HG03097 (cell line): ENCODE results near the gene MYH7.
"Not testable (repeated sequence)": the region's sequence is repeated elsewhere in the genome, so short reads cannot be mapped to it uniquely, and the experiment has no call there.

ENCODE experiments used
- ATAC-seq: cut with Tn5 transposase; IDR thresholded peaks from one replicate; pipeline ENCODE4 v1.9.1; 2021; ENCODE audit not compliant: unreplicated experiment, low FRiP score

MYH7 gene

GRCh38 chr14:23435543-23436326 is at the start of gene MYH7:
TSS of gene MYH7 (minus strand) at chr14:23435660. CDS start at chr14:23433732, 1,928 bp downstream.
- ATAC-seq, result no peak

GRCh38 chr14:23483236-23483854 is 47.9 kb upstream of the MYH7 start:
- no peak for ATAC-seq

GRCh38 chr14:23482823-23483148 is 47.3 kb upstream of the MYH7 start:
- ATAC-seq, result no peak

- no peak for ATAC-seq
Measured at GRCh38 chr14:23481979-23482822, 46.7 kb upstream of the MYH7 start.

GRCh38 chr14:23481362-23481970 is 46.0 kb upstream of the MYH7 start:
- no peak for ATAC-seq

- ATAC-seq, result no peak
Measured at GRCh38 chr14:23478109-23478759, 42.8 kb upstream of the MYH7 start.

GRCh38 chr14:23470947-23471346 is 35.5 kb upstream of the MYH7 start:
- no peak for ATAC-seq

- ATAC-seq, result peak; percentile 3
Measured at GRCh38 chr14:23469906-23470403, 34.5 kb upstream of the MYH7 start.

- ATAC-seq, result peak; percentile 97
Measured at GRCh38 chr14:23469127-23469905, 33.9 kb upstream of the MYH7 start, which contains the start of gene NGDN. TSS of gene NGDN (plus strand) at chr14:23469703. CDS start at chr14:23469716, 13 bp downstream.

GRCh38 chr14:23468704-23469126 is 33.3 kb upstream of the MYH7 start:
- ATAC-seq, result no peak

- ATAC-seq, result no peak
Measured at GRCh38 chr14:23465261-23465660, 29.8 kb upstream of the MYH7 start.

- no peak for ATAC-seq
Measured at GRCh38 chr14:23464700-23465099, 29.2 kb upstream of the MYH7 start.

- ATAC-seq, result no peak
Measured at GRCh38 chr14:23460960-23461359, 25.5 kb upstream of the MYH7 start.

- no peak for ATAC-seq
Measured at GRCh38 chr14:23457587-23458445, 22.4 kb upstream of the MYH7 start.

- not testable (repeated sequence) for ATAC-seq
Measured at GRCh38 chr14:23456883-23457586, 21.6 kb upstream of the MYH7 start.

- ATAC-seq, result no peak
Measured at GRCh38 chr14:23454445-23454856, 19.0 kb upstream of the MYH7 start.

GRCh38 chr14:23452237-23452636 is 16.8 kb upstream of the MYH7 start:
- ATAC-seq, result no peak

GRCh38 chr14:23450379-23450778 is 14.9 kb upstream of the MYH7 start:
- no peak for ATAC-seq
